SK-N-SH treated with all-trans-retinoic acid at 6 μM for 48 hours (cell line): ENCODE results near the gene RRAD.

ENCODE experiments used
- ATAC-seq: fragments of 200-7000 bp; cut with Tn5 transposase; 3 replicates; pipeline ENCODE4 v1.9.1; 2020; ENCODE audit warnings: mild to moderate bottlenecking, moderate library complexity
- ARNTL ChIP-seq: fragments of 450-650 bp; formaldehyde crosslinking; IDR thresholded peaks from 2 replicates; pipeline ENCODE4 v1.5.0; 2020; ENCODE audit warnings: low read depth, mild to moderate bottlenecking, moderate library complexity, borderline replicate concordance
- BACH2 ChIP-seq: fragments of 250-450 bp; sonication (Bioruptor Pico); IDR thresholded peaks from 2 replicates; pipeline ENCODE4 v1.9.0; 2021; ENCODE audit warnings: mild to moderate bottlenecking, borderline replicate concordance
- GLIS3 ChIP-seq: fragments of 250-450 bp; sonication (Bioruptor Pico); IDR thresholded peaks from 2 replicates; pipeline ENCODE4 v1.5.0; 2020; ENCODE audit warnings: mild to moderate bottlenecking, moderate library complexity
- ISL1 ChIP-seq: fragments of 250-450 bp; sonication (Bioruptor Pico); IDR thresholded peaks from 2 replicates; pipeline ENCODE4 v2.1.2; 2022; ENCODE audit warnings: mild to moderate bottlenecking, moderate library complexity
- OSR1 ChIP-seq: fragments of 250-450 bp; sonication (Bioruptor Pico); IDR thresholded peaks from 2 replicates; pipeline ENCODE4 v1.8.0; 2022; ENCODE audit warnings: moderate library complexity, mild to moderate bottlenecking, inconsistent platforms
- PPARA ChIP-seq: fragments of 250-450 bp; sonication (Bioruptor Pico); IDR thresholded peaks from 2 replicates; pipeline ENCODE4 v1.5.0; 2020; ENCODE audit warnings: mild to moderate bottlenecking, borderline replicate concordance
- SNAI2 ChIP-seq: fragments of 250-450 bp; sonication (Bioruptor Pico); IDR thresholded peaks from 2 replicates; pipeline ENCODE4 v1.5.0; 2020; ENCODE audit warnings: mild to moderate bottlenecking, moderate library complexity
- TOX ChIP-seq: fragments of 250-450 bp; sonication (Bioruptor Pico); IDR thresholded peaks from 2 replicates; pipeline ENCODE4 v1.8.0; 2021; ENCODE audit warnings: mild to moderate bottlenecking, moderate library complexity, borderline replicate concordance
- ZFP3 ChIP-seq: fragments of 250-450 bp; sonication (Bioruptor Pico); IDR thresholded peaks from 2 replicates; pipeline ENCODE4 v1.5.0; 2020; ENCODE audit warnings: mild to moderate bottlenecking, moderate library complexity
- ZNF565 ChIP-seq: fragments of 450-650 bp; formaldehyde crosslinking; conservative IDR thresholded peaks from 2 replicates; pipeline ENCODE4 v1.5.0; 2020; ENCODE audit warnings: low read depth, mild to moderate bottlenecking, moderate library complexity
- ZNF70 ChIP-seq: fragments of 450-650 bp; formaldehyde crosslinking; IDR thresholded peaks from 2 replicates; pipeline ENCODE4 v1.5.0; 2020; ENCODE audit warnings: mild to moderate bottlenecking, moderate library complexity
- ZNF8 ChIP-seq: fragments of 450-650 bp; formaldehyde crosslinking; IDR thresholded peaks from 2 replicates; pipeline ENCODE4 v1.5.0; 2020; ENCODE audit warnings: mild to moderate bottlenecking, moderate library complexity
- TF ChIP-seq, protein P1 (sequence below): fragments of 250-450 bp; sonication (Bioruptor Pico); IDR thresholded peaks from 2 replicates; pipeline ENCODE4 v1.8.0; 2020; ENCODE audit warnings: mild to moderate bottlenecking, moderate library complexity, borderline replicate concordance
- TF ChIP-seq, protein P2 (sequence below): fragments of 250-450 bp; sonication (Bioruptor Pico); IDR thresholded peaks from 2 replicates; pipeline ENCODE4 v1.8.0; 2021; ENCODE audit warnings: low read depth, mild to moderate bottlenecking, moderate library complexity, borderline replicate concordance
- TF ChIP-seq, protein P3 (sequence below): fragments of 250-450 bp; sonication (Bioruptor Pico); IDR thresholded peaks from 2 replicates; pipeline ENCODE4 v1.5.0; 2020; ENCODE audit warnings: mild to moderate bottlenecking, moderate library complexity
- TF ChIP-seq, protein P4 (sequence below): fragments of 250-450 bp; sonication (Bioruptor Pico); IDR thresholded peaks from 2 replicates; pipeline ENCODE4 v1.5.1; 2020; ENCODE audit warnings: low read depth, mild to moderate bottlenecking, moderate library complexity

The RRAD gene

DNA sequence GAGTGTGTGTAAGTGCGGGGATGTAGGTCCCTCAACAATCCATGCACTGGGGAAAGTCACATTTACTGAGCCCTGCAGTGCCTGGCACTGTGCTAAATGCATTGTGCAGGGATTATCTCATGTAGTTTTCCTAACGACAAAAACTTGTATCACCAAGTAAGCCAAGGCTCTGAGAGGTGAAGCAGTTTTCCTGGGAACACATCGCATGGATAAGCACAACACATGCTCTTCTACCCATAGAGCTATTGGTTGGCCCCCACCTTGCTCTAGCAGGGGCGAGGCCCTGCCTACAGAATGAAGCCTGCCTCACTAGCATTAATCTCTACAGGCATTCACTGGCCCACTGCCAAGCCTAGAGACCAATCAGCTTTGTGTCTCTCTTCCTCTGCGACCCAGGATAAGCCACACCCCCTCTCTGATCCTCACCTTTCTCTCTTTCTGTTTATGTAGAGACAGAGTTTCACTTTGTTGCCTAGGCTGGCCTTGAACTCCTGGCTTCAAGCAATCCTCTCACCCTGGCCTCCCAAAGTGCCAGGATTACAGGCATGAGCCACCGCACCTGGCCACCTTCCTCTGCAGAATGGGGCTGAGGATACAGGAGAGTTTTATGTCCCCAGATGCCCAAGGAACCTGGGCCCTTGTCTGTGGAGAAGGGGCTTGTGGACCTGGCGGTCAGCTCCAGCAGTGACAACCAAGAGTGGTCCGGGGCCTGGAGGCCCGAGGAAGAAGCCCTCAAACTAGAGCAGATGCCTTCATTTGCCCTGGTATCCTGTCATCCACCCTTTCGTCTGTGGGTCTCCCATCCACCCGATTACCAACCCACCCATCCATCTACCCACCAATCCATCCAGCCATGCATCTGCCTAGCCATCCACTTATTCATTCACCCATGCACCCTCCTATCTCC lies 19.4 kb downstream of the RRAD start (continued):
- TF ChIP-seq SNAI2, result no peak
- TF ChIP-seq, protein P1, sequence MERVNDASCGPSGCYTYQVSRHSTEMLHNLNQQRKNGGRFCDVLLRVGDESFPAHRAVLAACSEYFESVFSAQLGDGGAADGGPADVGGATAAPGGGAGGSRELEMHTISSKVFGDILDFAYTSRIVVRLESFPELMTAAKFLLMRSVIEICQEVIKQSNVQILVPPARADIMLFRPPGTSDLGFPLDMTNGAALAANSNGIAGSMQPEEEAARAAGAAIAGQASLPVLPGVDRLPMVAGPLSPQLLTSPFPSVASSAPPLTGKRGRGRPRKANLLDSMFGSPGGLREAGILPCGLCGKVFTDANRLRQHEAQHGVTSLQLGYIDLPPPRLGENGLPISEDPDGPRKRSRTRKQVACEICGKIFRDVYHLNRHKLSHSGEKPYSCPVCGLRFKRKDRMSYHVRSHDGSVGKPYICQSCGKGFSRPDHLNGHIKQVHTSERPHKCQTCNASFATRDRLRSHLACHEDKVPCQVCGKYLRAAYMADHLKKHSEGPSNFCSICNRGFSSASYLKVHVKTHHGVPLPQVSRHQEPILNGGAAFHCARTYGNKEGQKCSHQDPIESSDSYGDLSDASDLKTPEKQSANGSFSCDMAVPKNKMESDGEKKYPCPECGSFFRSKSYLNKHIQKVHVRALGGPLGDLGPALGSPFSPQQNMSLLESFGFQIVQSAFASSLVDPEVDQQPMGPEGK (CRISPR knock-in tag), result no peak
- TF ChIP-seq OSR1 (CRISPR knock-in tag), result no peak
- TF ChIP-seq PPARA (CRISPR knock-in tag), result no peak

DNA sequence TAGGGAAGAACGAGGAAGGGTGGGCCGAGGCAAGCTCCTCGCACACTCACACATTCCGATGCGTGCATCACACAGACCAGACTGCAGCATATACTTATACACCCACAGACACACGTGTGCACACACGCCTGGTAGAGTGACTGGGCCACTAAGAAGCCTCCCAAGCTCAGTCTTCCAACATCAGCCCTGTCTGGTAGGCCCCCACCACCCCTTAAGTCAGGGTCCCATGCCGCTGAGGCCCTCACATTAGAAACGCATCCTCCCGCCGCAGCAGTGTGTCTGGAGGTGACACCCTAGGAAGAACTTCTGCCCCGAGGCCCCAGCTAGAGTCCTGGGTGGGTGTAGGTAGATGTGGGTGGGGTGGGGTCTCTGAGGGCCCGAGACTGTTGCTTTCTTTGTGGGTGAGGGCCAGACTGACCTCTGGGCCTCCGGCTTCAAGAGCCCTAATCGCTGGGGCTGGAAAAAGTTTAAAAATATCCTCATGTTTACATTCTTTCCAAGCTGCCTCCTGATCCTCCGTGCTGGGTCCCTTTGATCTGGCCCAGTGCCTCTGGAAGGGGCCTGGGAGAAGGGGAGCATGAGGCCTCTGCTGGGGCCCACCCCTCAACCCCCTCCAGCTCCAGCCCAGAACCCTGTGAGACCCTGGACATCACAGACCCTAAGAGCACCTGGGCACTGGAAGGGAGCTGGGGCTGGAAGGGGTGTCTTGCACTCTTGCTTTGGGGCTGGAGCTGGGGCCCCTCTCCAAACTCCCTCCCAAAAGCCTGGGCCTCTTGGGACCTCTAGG lies 20.3 kb downstream of the RRAD start:
- TF ChIP-seq TOX (CRISPR knock-in tag), result no peak
- ATAC-seq, result no peak

DNA sequence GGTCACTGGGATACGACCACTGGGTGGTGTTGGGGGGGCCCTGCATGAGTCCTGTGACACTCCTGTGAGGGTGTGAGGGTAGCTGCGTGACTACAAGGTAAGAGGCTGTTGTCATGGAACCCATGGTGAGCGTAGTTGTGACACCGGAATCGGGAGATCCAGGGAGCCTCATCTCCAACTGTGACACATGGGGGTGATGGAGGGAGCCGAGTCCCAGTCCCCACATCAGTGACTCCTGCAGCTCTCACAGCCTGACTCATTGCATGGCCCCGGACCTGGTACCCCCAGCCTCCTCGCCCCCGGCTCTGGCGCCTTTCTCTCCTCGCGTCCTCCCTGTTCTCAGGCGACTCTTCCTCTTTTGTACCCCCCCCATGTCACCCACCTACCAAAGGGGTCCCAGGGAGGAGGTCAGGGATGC lies 20.9 kb downstream of the RRAD start:
- no peak for ATAC-seq
- TF ChIP-seq ZNF70 (CRISPR knock-in tag) (no peak), ZFP3 (CRISPR knock-in tag) (no peak), ZNF565 (CRISPR knock-in tag) (no peak), BACH2 (CRISPR knock-in tag) (no peak), PPARA (CRISPR knock-in tag) (no peak), TOX (CRISPR knock-in tag) (no peak), ZNF8 (CRISPR knock-in tag) (no peak), GLIS3 (CRISPR knock-in tag) (no peak)
- TF ChIP-seq, protein P2, sequence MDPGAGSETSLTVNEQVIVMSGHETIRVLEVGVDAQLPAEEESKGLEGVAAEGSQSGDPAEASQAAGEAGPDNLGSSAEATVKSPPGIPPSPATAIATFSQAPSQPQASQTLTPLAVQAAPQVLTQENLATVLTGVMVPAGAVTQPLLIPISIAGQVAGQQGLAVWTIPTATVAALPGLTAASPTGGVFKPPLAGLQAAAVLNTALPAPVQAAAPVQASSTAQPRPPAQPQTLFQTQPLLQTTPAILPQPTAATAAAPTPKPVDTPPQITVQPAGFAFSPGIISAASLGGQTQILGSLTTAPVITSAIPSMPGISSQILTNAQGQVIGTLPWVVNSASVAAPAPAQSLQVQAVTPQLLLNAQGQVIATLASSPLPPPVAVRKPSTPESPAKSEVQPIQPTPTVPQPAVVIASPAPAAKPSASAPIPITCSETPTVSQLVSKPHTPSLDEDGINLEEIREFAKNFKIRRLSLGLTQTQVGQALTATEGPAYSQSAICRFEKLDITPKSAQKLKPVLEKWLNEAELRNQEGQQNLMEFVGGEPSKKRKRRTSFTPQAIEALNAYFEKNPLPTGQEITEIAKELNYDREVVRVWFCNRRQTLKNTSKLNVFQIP (CRISPR knock-in tag), result no peak
- TF ChIP-seq, protein P3, sequence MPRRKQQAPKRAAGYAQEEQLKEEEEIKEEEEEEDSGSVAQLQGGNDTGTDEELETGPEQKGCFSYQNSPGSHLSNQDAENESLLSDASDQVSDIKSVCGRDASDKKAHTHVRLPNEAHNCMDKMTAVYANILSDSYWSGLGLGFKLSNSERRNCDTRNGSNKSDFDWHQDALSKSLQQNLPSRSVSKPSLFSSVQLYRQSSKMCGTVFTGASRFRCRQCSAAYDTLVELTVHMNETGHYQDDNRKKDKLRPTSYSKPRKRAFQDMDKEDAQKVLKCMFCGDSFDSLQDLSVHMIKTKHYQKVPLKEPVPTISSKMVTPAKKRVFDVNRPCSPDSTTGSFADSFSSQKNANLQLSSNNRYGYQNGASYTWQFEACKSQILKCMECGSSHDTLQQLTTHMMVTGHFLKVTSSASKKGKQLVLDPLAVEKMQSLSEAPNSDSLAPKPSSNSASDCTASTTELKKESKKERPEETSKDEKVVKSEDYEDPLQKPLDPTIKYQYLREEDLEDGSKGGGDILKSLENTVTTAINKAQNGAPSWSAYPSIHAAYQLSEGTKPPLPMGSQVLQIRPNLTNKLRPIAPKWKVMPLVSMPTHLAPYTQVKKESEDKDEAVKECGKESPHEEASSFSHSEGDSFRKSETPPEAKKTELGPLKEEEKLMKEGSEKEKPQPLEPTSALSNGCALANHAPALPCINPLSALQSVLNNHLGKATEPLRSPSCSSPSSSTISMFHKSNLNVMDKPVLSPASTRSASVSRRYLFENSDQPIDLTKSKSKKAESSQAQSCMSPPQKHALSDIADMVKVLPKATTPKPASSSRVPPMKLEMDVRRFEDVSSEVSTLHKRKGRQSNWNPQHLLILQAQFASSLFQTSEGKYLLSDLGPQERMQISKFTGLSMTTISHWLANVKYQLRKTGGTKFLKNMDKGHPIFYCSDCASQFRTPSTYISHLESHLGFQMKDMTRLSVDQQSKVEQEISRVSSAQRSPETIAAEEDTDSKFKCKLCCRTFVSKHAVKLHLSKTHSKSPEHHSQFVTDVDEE (CRISPR knock-in tag), result no peak
- TF ChIP-seq, protein P4, sequence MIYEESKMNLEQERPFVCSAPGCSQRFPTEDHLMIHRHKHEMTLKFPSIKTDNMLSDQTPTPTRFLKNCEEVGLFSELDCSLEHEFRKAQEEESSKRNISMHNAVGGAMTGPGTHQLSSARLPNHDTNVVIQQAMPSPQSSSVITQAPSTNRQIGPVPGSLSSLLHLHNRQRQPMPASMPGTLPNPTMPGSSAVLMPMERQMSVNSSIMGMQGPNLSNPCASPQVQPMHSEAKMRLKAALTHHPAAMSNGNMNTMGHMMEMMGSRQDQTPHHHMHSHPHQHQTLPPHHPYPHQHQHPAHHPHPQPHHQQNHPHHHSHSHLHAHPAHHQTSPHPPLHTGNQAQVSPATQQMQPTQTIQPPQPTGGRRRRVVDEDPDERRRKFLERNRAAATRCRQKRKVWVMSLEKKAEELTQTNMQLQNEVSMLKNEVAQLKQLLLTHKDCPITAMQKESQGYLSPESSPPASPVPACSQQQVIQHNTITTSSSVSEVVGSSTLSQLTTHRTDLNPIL (CRISPR knock-in tag), result no peak

DNA sequence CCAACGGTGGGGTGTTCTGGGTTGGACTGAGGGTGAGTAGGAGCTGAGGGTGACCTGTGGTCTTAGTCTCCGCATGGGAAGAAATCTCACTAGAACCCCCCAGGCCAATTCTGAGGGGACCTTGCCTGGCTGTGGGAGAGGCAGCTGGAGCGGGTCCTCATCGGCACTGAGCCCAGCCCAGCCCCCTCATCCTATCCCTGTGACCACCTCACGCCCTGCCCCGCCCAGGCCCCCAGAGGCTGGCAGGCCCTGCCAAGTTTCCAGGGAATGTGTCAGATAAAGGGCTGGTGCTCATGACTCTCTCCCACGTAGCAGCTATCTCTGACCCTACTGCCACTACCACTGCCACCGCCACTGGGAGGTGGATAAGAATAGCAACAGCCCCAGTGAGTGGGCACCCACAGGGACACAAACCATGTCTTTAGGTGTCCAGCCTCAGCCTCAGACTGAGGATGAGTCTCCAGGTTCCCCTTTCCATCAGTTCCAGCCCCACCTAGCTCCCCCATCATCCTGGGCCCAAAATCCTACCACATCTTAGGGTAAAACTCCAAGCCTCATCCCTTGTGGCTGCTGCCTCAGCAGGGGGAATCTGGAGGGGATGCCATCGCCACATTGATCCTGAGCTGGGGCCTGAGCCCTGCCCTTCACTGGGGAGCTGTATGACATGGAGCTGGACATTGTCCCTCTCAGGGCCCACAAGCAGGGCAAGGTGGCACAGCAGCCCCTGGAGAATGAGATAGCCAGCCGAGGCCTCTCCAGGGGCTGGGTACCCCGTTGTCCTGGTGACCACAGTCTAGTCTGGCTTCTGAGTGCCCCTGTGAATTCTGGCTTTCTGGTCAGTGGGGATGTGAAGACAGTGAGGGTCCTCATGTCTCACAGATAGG lies 21.5 kb downstream of the RRAD start:
- no peak for TF ChIP-seq ZNF70 (CRISPR knock-in tag)
- TF ChIP-seq ARNTL (CRISPR knock-in tag), result no peak
- TF ChIP-seq ISL1 (CRISPR knock-in tag), result no peak
- TF ChIP-seq, protein P4 (CRISPR knock-in tag), result no peak
- no peak for TF ChIP-seq GLIS3 (CRISPR knock-in tag)
- TF ChIP-seq TOX (CRISPR knock-in tag), result no peak
- TF ChIP-seq PPARA (CRISPR knock-in tag), result no peak
- ATAC-seq, result no peak
